Measurements from ENCODE around the gene KISS1R.

KISS1R gene

DNA sequence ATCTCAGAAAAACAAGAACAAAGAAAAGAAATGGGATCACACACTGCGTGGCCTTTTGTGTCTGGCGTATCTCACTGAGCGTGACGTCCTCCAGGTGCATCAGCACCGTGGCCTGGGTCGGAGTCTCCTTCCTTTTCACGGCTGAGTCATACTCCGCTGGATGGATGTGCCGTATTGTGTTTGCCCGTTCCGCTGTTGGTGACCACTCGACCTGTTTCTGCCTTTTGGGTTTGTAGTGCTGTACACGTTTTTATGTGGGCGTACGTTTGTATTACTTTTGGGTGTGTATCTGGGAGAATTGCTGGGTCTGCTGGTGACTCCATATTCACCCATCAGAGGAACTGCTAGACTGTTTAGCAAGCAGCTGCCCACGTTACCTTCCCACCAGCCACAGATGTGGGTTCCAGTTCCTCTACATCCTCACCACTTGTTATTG is 20.1 kb downstream of the KISS1R start:
- Histone ChIP-seq H3K9me2 (ENCODE audit: low read depth, low read length) (no peaks in the 10 kb centered on the region), H3K79me2 (ENCODE audit: insufficient read depth, low read length) (no peaks in the 10 kb centered on the region), H3K27me3 (ENCODE audit: insufficient read depth, low read length) (peaks cover 29% of the 10 kb centered on the region; the same call in 1 of the 2 replicates), H3F3A (ENCODE audit: insufficient read depth, low read length) (no peaks in the 10 kb centered on the region), H4K20me1 (ENCODE audit: insufficient read depth, low read length) (no peaks in the 10 kb centered on the region), H3K27ac (ENCODE audit: low read depth, low read length, poor library complexity, severe bottlenecking) (no peak overlapping the region), H3K36me3 (ENCODE audit: insufficient read depth, low read length) (no peaks in the 10 kb centered on the region), H2AFZ (ENCODE audit: low read length) (no peak overlapping the region), H3K4me3 (ENCODE audit: low read depth, low read length, poor library complexity, severe bottlenecking) (no peak overlapping the region), H3K4me2 (ENCODE audit: low read length) (no peak overlapping the region), H3K4me1 (ENCODE audit: insufficient read depth, low read length, severe bottlenecking) (no peaks in the 10 kb centered on the region), H3K9me3 (ENCODE audit: low read length) (0 out of 2 replicates have a peak, but pooled peaks cover 2% of the 10 kb centered on the region), H3K9ac (ENCODE audit: low read length) (no peak overlapping the region)
- TF ChIP-seq, protein P1, sequence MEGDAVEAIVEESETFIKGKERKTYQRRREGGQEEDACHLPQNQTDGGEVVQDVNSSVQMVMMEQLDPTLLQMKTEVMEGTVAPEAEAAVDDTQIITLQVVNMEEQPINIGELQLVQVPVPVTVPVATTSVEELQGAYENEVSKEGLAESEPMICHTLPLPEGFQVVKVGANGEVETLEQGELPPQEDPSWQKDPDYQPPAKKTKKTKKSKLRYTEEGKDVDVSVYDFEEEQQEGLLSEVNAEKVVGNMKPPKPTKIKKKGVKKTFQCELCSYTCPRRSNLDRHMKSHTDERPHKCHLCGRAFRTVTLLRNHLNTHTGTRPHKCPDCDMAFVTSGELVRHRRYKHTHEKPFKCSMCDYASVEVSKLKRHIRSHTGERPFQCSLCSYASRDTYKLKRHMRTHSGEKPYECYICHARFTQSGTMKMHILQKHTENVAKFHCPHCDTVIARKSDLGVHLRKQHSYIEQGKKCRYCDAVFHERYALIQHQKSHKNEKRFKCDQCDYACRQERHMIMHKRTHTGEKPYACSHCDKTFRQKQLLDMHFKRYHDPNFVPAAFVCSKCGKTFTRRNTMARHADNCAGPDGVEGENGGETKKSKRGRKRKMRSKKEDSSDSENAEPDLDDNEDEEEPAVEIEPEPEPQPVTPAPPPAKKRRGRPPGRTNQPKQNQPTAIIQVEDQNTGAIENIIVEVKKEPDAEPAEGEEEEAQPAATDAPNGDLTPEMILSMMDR (IDR thresholded peaks at IDR 0.05; ENCODE audit: low read length) = no peak
- no peak for TF ChIP-seq EZH2 (IDR thresholded peaks at IDR 0.05; ENCODE audit: borderline replicate concordance, low read length)

DNA sequence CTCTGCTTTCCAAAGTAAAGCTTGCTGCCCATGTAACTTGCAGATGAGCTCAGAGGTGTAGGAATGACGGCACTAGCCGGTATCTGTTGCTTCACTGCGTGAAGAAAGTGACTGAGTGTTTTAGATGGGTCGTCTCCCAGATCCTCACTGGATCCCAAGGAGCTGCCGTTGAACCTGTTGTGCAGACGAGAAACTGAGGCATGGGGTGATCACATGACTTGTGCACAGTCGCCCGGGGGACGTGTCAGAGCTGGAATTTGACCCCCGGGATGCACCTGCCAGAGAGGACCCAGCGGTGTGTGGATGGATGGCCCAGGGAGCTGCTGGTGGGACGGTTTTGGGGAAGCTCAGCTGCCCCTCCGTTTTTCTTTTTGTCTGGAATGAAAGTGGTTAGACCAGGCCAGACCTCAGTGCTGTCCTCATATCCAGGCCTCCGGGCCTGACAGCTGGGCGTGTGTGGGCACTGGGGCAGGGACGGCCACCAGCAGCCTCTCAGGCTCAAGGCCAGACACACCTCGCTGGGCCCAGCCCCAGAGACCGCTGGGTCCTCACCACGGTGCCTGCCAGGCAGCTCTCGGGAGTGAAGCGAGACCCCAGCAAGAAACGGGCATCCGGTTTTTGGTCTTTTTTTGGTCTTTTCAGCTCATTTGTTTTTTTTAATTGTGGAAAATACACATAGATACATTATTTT is 21.2 kb downstream of the KISS1R start:
- TF ChIP-seq, protein P1 (IDR thresholded peaks at IDR 0.05; ENCODE audit: low read length) = no peak
- TF ChIP-seq EZH2 (IDR thresholded peaks at IDR 0.05; ENCODE audit: borderline replicate concordance, low read length) = no peak
- Histone ChIP-seq H3K9ac (ENCODE audit: low read length) (no peak overlapping the region), H3K79me2 (ENCODE audit: insufficient read depth, low read length) (no peaks in the 10 kb centered on the region), H3K36me3 (ENCODE audit: insufficient read depth, low read length) (no peaks in the 10 kb centered on the region), H3K4me3 (ENCODE audit: low read depth, low read length, poor library complexity, severe bottlenecking) (no peak overlapping the region), H3K4me2 (ENCODE audit: low read length) (no peak overlapping the region), H2AFZ (ENCODE audit: low read length) (no peak overlapping the region), H3F3A (ENCODE audit: insufficient read depth, low read length) (no peaks in the 10 kb centered on the region), H3K9me3 (ENCODE audit: low read length) (0 out of 2 replicates have a peak, but pooled peaks cover 2% of the 10 kb centered on the region), H3K27ac (ENCODE audit: low read depth, low read length, poor library complexity, severe bottlenecking) (no peak overlapping the region), H3K4me1 (ENCODE audit: insufficient read depth, low read length, severe bottlenecking) (no peaks in the 10 kb centered on the region), H4K20me1 (ENCODE audit: insufficient read depth, low read length) (no peaks in the 10 kb centered on the region), H3K9me2 (ENCODE audit: low read depth, low read length) (no peaks in the 10 kb centered on the region), H3K27me3 (ENCODE audit: insufficient read depth, low read length) (peaks cover 26% of the 10 kb centered on the region; the same call in 1 of the 2 replicates)

DNA sequence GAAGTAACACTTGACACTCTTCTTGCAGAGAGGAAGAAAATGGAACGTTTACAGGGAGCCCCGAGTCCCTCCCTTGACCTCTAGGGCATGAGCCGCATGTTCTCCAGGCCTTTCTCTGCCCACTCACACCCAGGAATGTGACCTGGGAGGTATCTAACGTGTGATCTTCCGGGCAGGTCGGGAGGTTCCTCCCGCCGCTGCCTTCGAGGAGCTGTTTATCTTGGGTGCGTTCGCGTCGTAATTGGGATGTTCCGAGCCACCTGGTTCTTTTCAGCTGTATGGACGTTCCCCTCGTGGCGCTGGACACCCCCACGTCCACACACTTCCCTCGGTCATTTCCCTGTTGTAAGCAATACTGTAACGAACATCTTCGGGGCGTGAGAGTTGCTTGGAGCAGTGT is 22.3 kb downstream of the KISS1R start:
- no peak overlapping the region for H3K4me3 ChIP-seq (ENCODE audit: low read depth, low read length, poor library complexity, severe bottlenecking)
- H3K9me2 ChIP-seq (ENCODE audit: low read depth, low read length) = no peaks in the 10 kb centered on the region
- TF ChIP-seq EZH2 (IDR thresholded peaks at IDR 0.05; ENCODE audit: borderline replicate concordance, low read length) = no peak
- TF ChIP-seq, protein P1 (IDR thresholded peaks at IDR 0.05; ENCODE audit: low read length) = no peak
- H3K9ac ChIP-seq (ENCODE audit: low read length) = no peak overlapping the region
- no peak overlapping the region for H2AFZ ChIP-seq (ENCODE audit: low read length)
- no peaks in the 10 kb centered on the region for H3F3A ChIP-seq (ENCODE audit: insufficient read depth, low read length)
- 0 out of 2 replicates have a peak, but pooled peaks cover 2% of the 10 kb centered on the region for H3K9me3 ChIP-seq (ENCODE audit: low read length)
- no peaks in the 10 kb centered on the region for H4K20me1 ChIP-seq (ENCODE audit: insufficient read depth, low read length)
- peaks cover 32% of the 10 kb centered on the region; the same call in 1 of the 2 replicates for H3K27me3 ChIP-seq (ENCODE audit: insufficient read depth, low read length)
- H3K4me1 ChIP-seq (ENCODE audit: insufficient read depth, low read length, severe bottlenecking) = no peaks in the 10 kb centered on the region
- no peaks in the 10 kb centered on the region for H3K79me2 ChIP-seq (ENCODE audit: insufficient read depth, low read length)
- no peak overlapping the region for H3K4me2 ChIP-seq (ENCODE audit: low read length)
- no peaks in the 10 kb centered on the region for H3K36me3 ChIP-seq (ENCODE audit: insufficient read depth, low read length)
- H3K27ac ChIP-seq (ENCODE audit: low read depth, low read length, poor library complexity, severe bottlenecking) = no peak overlapping the region
